SK-N-SH treated with all-trans-retinoic acid at 6 μM for 48 hours (cell line): ENCODE measurements around the gene IMMP2L.

ENCODE experiments used
- OSR1 ChIP-seq: fragments of 250-450 bp; sonication (Bioruptor Pico); IDR thresholded peaks from 2 replicates; pipeline ENCODE4 v1.8.0; 2022; ENCODE audit warnings: moderate library complexity, mild to moderate bottlenecking, inconsistent platforms
- PATZ1 ChIP-seq: fragments of 250-450 bp; sonication (Bioruptor Pico); IDR thresholded peaks from 2 replicates; pipeline ENCODE4 v1.8.0; 2020; ENCODE audit warnings: mild to moderate bottlenecking, moderate library complexity, borderline replicate concordance
- RARB ChIP-seq: fragments of 250-450 bp; sonication (Bioruptor Pico); IDR thresholded peaks from 2 replicates; pipeline ENCODE4 v1.8.0; 2021; ENCODE audit warnings: mild to moderate bottlenecking, moderate library complexity
- SNAI2 ChIP-seq: fragments of 250-450 bp; sonication (Bioruptor Pico); IDR thresholded peaks from 2 replicates; pipeline ENCODE4 v1.5.0; 2020; ENCODE audit warnings: mild to moderate bottlenecking, moderate library complexity
- ZFP30 ChIP-seq: fragments of 450-650 bp; formaldehyde crosslinking; IDR thresholded peaks from 2 replicates; pipeline ENCODE4 v1.5.0; 2022; ENCODE audit warnings: mild to moderate bottlenecking, moderate library complexity
- ZNF565 ChIP-seq: fragments of 450-650 bp; formaldehyde crosslinking; conservative IDR thresholded peaks from 2 replicates; pipeline ENCODE4 v1.5.0; 2020; ENCODE audit warnings: low read depth, mild to moderate bottlenecking, moderate library complexity
- ZNF70 ChIP-seq: fragments of 450-650 bp; formaldehyde crosslinking; IDR thresholded peaks from 2 replicates; pipeline ENCODE4 v1.5.0; 2020; ENCODE audit warnings: mild to moderate bottlenecking, moderate library complexity
- TF ChIP-seq, protein P1 (sequence below): fragments of 250-450 bp; sonication (Bioruptor Pico); IDR thresholded peaks from 2 replicates; pipeline ENCODE4 v1.5.1; 2021; ENCODE audit warnings: mild to moderate bottlenecking, moderate library complexity

- TF ChIP-seq OSR1 (CRISPR knock-in tag): no peak
- no peak for TF ChIP-seq ZNF70
- no peak for TF ChIP-seq SNAI2 (CRISPR knock-in tag)
- TF ChIP-seq ZFP30 (CRISPR knock-in tag): no peak
- TF ChIP-seq PATZ1 (CRISPR knock-in tag): no peak
- no peak for TF ChIP-seq RARB
- TF ChIP-seq, protein P1, sequence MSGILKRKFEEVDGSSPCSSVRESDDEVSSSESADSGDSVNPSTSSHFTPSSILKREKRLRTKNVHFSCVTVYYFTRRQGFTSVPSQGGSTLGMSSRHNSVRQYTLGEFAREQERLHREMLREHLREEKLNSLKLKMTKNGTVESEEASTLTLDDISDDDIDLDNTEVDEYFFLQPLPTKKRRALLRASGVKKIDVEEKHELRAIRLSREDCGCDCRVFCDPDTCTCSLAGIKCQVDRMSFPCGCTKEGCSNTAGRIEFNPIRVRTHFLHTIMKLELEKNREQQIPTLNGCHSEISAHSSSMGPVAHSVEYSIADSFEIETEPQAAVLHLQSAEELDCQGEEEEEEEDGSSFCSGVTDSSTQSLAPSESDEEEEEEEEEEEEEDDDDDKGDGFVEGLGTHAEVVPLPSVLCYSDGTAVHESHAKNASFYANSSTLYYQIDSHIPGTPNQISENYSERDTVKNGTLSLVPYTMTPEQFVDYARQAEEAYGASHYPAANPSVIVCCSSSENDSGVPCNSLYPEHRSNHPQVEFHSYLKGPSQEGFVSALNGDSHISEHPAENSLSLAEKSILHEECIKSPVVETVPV (CRISPR knock-in tag): no peak
- no peak for TF ChIP-seq ZNF565
Observed at GRCh38 chr7:111527545-111527944, 34.7 kb downstream of the IMMP2L start.
